SJCRH30 (cell line): ENCODE data around the gene TPGS2. TPM values are rescaled to one million over a fixed set of nuclear protein-coding genes. Genes with fewer than 3 reads are reported as not detected.

ENCODE experiments used
- DNase-seq, 2 experiments: peaks; one replicate each; pipeline ENCODE4 v3.0.0-alpha.2; 2015 to 2020
- H3K27ac ChIP-seq: fragments of 250-450 bp; sonication (Bioruptor Pico); 2 replicates; pipeline ENCODE4 v1.5.1; 2020; ENCODE audit warnings: mild to moderate bottlenecking, moderate library complexity
- H3K27me3 ChIP-seq: fragments of 250-450 bp; sonication (Bioruptor Pico); 2 replicates; pipeline ENCODE4 v1.5.1; 2020; ENCODE audit warnings: mild to moderate bottlenecking, moderate library complexity
- H3K36me3 ChIP-seq: fragments of 250-450 bp; sonication (Bioruptor Pico); 2 replicates; pipeline ENCODE4 v1.5.1; 2020; ENCODE audit warnings: mild to moderate bottlenecking, moderate library complexity
- H3K4me1 ChIP-seq: fragments of 250-450 bp; sonication (Bioruptor Pico); 2 replicates; pipeline ENCODE4 v1.5.1; 2020; ENCODE audit warnings: mild to moderate bottlenecking, moderate library complexity
- H3K4me3 ChIP-seq: fragments of 250-450 bp; sonication (Bioruptor Pico); 2 replicates; pipeline ENCODE4 v1.5.1; 2020; ENCODE audit warnings: mild to moderate bottlenecking, moderate library complexity
- H3K9me3 ChIP-seq: fragments of 250-450 bp; sonication (Bioruptor Pico); replicated peaks from 2 replicates; pipeline ENCODE4 v1.5.1; 2020; ENCODE audit warnings: mild to moderate bottlenecking, moderate library complexity
- total RNA-seq: library from RNA; depleted of rRNA; stranded (reverse); fragments of >200 nt; shearing (Covaris generic); gene quantifications from 2 replicates; pipeline ENCODE4 v1.2.3, GENCODE V29; 2014; rRNA removed

The TPGS2 gene
- total RNA-seq, 1 experiment from 2014 or later, result 99.3 TPM

GRCh38 chr18:36752929-36753865 lies 75.6 kb downstream of the TPGS2 start:
- no peaks in the 10 kb centered on the region for H3K27me3 ChIP-seq
- no peak overlapping the region for H3K4me3 ChIP-seq
- no peak overlapping the region for H3K27ac ChIP-seq
- peak; percentile 4 to 10 for DNase-seq
- no peaks in the 10 kb centered on the region for H3K4me1 ChIP-seq
- no peaks in the 10 kb centered on the region for H3K36me3 ChIP-seq
- no peaks in the 10 kb centered on the region for H3K9me3 ChIP-seq

- Histone ChIP-seq H3K4me3 (no peak overlapping the region), H3K27me3 (no peaks in the 10 kb centered on the region), H3K27ac (no peak overlapping the region)
These were observed 83.4 kb downstream of the TPGS2 start for GRCh38 chr18:36745219-36745975.

GRCh38 chr18:36744261-36744876 lies 84.4 kb downstream of the TPGS2 start:
- H3K4me1 ChIP-seq, result no peaks in the 10 kb centered on the region
- DNase-seq, result no peak
- no peaks in the 10 kb centered on the region for H3K9me3 ChIP-seq
- no peak overlapping the region for H3K27ac ChIP-seq
- H3K36me3 ChIP-seq, result no peaks in the 10 kb centered on the region
- no peaks in the 10 kb centered on the region for H3K27me3 ChIP-seq
- H3K4me3 ChIP-seq, result no peak overlapping the region

More at GRCh38 chr18:36745219-36745975, 83.4 kb downstream of the TPGS2 start:
- no peaks in the 10 kb centered on the region for H3K9me3 ChIP-seq
- H3K36me3 ChIP-seq, result no peaks in the 10 kb centered on the region
- no peaks in the 10 kb centered on the region for H3K4me1 ChIP-seq
- DNase-seq, result no peak

Other genes with a start within 250 kb of the TPGS2 start
- 3.3 and 5.5 TPM in 2 replicates for gene KIAA1328, start 125 bp upstream of the TPGS2 start, total RNA-seq